K562 (cell line): ENCODE measurements around the gene CYBRD1. TPM values are rescaled to one million over a fixed set of nuclear protein-coding genes. Genes with fewer than 3 reads are reported as not detected.

Experiments used
- CCNT2 ChIP-seq: IDR thresholded peaks from 2 replicates; pipeline ENCODE4 v1.6.1; 2011; ENCODE audit warnings: borderline replicate concordance, low read depth, mild to moderate bottlenecking, moderate library complexity, mixed read lengths, low read length; ENCODE audit not compliant: insufficient read length; ENCODE audit errors: extremely low read depth
- CREM ChIP-seq: IDR thresholded peaks from 2 replicates; pipeline ENCODE4 v1.6.1; 2014; ENCODE audit warnings: antibody characterized with exemption, low read depth
- DDX20 ChIP-seq: fragments of 450-650 bp; IDR thresholded peaks from 2 replicates; pipeline ENCODE4 v1.6.1; 2016; ENCODE audit warnings: missing genetic modification characterization, low read depth, mild to moderate bottlenecking, missing compliant biosample characterization, moderate library complexity
- DPF2 ChIP-seq: fragments of 450-650 bp; IDR thresholded peaks from 2 replicates; pipeline ENCODE4 v1.6.1; 2016
- HSF4 ChIP-seq: fragments of 250-450 bp; sonication (Bioruptor Pico); IDR thresholded peaks from 2 replicates; pipeline ENCODE4 v2.1.2; 2022; ENCODE audit warnings: mild to moderate bottlenecking, moderate library complexity, borderline replicate concordance
- KDM2B ChIP-seq: fragments of 250-450 bp; sonication (Bioruptor Pico); IDR thresholded peaks from 2 replicates; pipeline ENCODE4 v1.8.0; 2021; ENCODE audit warnings: mild to moderate bottlenecking, moderate library complexity
- MBD2 ChIP-seq: sonication (generic); IDR thresholded peaks from 2 replicates; pipeline ENCODE4 v1.6.1; 2016; ENCODE audit warnings: low read depth, borderline replicate concordance
- NCOA1 ChIP-seq: fragments of 450-650 bp; IDR thresholded peaks from 2 replicates; pipeline ENCODE4 v1.6.1; 2016; ENCODE audit warnings: low read depth
- NCOR1 ChIP-seq: fragments of 450-650 bp; IDR thresholded peaks from 2 replicates; pipeline ENCODE4 v1.6.1; 2016; ENCODE audit warnings: mild to moderate bottlenecking, moderate library complexity
- NR4A1 ChIP-seq, 2 experiments: fragments of 250-450 bp in 1 of 2; fragments of 450-650 bp in 1 of 2; sonication (Bioruptor Pico) in 1 of 2; IDR thresholded peaks; 2 replicates each; pipeline versions ENCODE4 v1.4.0 to v1.6.1; 2016 to 2020; ENCODE audit warnings: mild to moderate bottlenecking in 2 of 2, missing compliant biosample characterization in 1 of 2, missing genetic modification characterization in 1 of 2, moderate library complexity in 1 of 2
- OTX1 ChIP-seq: fragments of 450-650 bp; formaldehyde crosslinking; IDR thresholded peaks from 2 replicates; pipeline ENCODE4 v1.4.0; 2022; ENCODE audit warnings: mild to moderate bottlenecking
- SRSF7 ChIP-seq: fragments of 200-400 bp; formaldehyde crosslinking; optimal IDR thresholded peaks from 2 replicates; pipeline ENCODE3; 2017; ENCODE audit warnings: mild to moderate bottlenecking, low read depth, low read length
- STAG1 ChIP-seq: sonication (generic); formaldehyde crosslinking; IDR thresholded peaks from 2 replicates; pipeline ENCODE4 v1.5.0; 2020; ENCODE audit warnings: missing genetic modification reagents, borderline replicate concordance
- TAF7 ChIP-seq: fragments of 450-650 bp; IDR thresholded peaks from 2 replicates; pipeline ENCODE4 v1.6.1; 2016; ENCODE audit warnings: missing genetic modification characterization, missing compliant biosample characterization
- U2AF2 ChIP-seq: fragments of 200-400 bp; formaldehyde crosslinking; optimal IDR thresholded peaks from 2 replicates; pipeline ENCODE3; 2017; ENCODE audit warnings: low read depth, mild to moderate bottlenecking, low read length
- ZNF12 ChIP-seq: sonication (generic); formaldehyde crosslinking; IDR thresholded peaks from 2 replicates; pipeline ENCODE4 v1.4.0; 2020; ENCODE audit warnings: mild to moderate bottlenecking, missing genetic modification reagents
- ZNF239 ChIP-seq: fragments of 250-450 bp; sonication (Bioruptor Pico); IDR thresholded peaks from 2 replicates; pipeline ENCODE4 v1.4.0; 2020; ENCODE audit warnings: mild to moderate bottlenecking
- ZNF584 ChIP-seq: fragments of 200-800 bp; sonication (Bioruptor generic); IDR thresholded peaks from 2 replicates; pipeline ENCODE4 v1.6.1; 2016; ENCODE audit warnings: low read depth, mild to moderate bottlenecking, missing genetic modification characterization, missing compliant biosample characterization
- ZNF586 ChIP-seq: fragments of 450-650 bp; formaldehyde crosslinking; conservative IDR thresholded peaks from 2 replicates; pipeline ENCODE4 v1.4.0; 2020; ENCODE audit warnings: mild to moderate bottlenecking, moderate library complexity
- ZNF76 ChIP-seq: fragments of 250-450 bp; sonication (Bioruptor Pico); IDR thresholded peaks from 2 replicates; pipeline ENCODE4 v1.4.0; 2020; ENCODE audit warnings: mild to moderate bottlenecking, moderate library complexity, borderline replicate concordance
- ZSCAN29 ChIP-seq: fragments of 450-650 bp; IDR thresholded peaks from 2 replicates; pipeline ENCODE4 v1.6.1; 2017
- polyA plus RNA-seq, 8 experiments: library from polyadenylated mRNA; depleted of rRNA in 4 of 8; stranded (reverse) in 5 of 8; unstranded in 3 of 8; fragments of >200 nt; fragmentation: Nextera tagmentation in 2 of 8; fragmentation: Illumina TruSeq in 1 of 8; extraction: Ambion mirVana in 2 of 8; extraction: Trizol in 1 of 8; gene quantifications; 2 replicates each; pipeline versions ENCODE4 v1.2.1 to v1.2.3, GENCODE V29; 2011 to 2014; ENCODE audit warnings: inconsistent platforms in 1 of 8, missing spikeins in 1 of 8
- total RNA-seq, 7 experiments: library from RNA; depleted of rRNA in 6 of 7; stranded (reverse); fragments of >200 nt in 6 of 7; fragmentation: Illumina TruSeq in 2 of 7; extraction: Trizol in 2 of 7; gene quantifications; 2 replicates each; pipeline versions ENCODE4 v1.2.1 to v1.2.3, GENCODE V29; 2011 to 2021; ENCODE audit warnings: low replicate concordance in 1 of 7
- TF ChIP-seq, protein P1 (sequence below): sonication (generic); formaldehyde crosslinking; IDR thresholded peaks from 2 replicates; pipeline ENCODE4 v1.5.0; 2020; ENCODE audit warnings: missing genetic modification reagents
- TF ChIP-seq, protein P2 (sequence below): fragments of 250-450 bp; sonication (Bioruptor Pico); IDR thresholded peaks from 2 replicates; pipeline ENCODE4 v1.9.0; 2021; ENCODE audit warnings: mild to moderate bottlenecking
- TF ChIP-seq, protein P3 (sequence below): fragments of 250-450 bp; sonication (Bioruptor Pico); IDR thresholded peaks from 2 replicates; pipeline ENCODE4 v1.8.0; 2022; ENCODE audit warnings: moderate library complexity, mild to moderate bottlenecking, inconsistent platforms
- TF ChIP-seq, protein P4 (sequence below): IDR thresholded peaks from 2 replicates; pipeline ENCODE4 v1.6.1; 2012; ENCODE audit warnings: low read depth, low read length, improper control_type of control experiment, borderline replicate concordance

CYBRD1 gene
- total and polyA plus RNA-seq, 9 of the 15 experiments (the other 6 are each of a cell fraction or from before 2014, with no cell fraction given), result 9.6 to 22.4 (median 15.6) TPM

DNA sequence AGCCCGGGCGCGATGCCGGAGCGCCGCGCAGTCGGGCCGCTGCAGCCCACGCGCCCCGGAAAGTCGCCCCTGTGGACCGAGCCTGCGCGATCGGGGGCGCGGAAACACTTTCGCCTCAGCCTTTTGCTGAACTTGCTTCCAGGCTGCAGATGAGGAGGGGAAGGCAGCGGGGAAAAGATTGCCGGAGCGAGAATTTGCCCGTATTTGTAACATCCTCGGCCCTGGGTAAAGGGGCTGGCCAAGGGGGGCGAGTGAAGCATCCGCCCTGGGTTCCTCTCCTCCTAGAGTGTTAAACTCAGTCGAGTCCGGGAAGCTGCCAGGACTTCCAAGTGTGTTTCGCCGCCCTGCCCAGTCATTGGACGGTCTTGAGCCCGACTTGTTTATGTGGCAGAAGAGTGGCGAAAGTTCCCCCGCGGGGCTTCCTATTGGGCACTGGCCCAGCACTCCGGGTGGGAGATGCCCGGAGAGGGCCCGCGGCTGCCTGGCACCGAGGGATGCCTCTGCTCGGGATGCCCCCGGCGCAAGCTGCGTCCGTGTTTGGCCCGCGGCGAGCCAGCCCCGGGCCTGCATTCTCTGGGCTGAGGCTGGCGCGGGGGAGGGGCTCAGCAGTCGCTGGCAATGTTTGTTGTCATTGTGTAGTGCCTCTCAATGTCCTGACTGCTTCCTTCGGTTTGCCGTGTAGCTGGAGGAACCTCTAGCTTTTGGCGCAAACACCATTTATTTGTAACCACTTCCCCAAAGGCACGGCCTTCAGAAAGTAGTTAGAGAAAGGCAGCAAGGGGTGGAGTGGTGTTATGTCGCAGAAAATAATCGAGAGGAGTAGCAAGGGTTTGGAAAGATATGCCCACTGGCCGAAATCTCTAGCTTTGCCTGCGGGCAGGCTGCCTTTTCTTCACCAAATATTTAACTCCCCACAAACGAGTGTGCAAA lies 1.1 kb downstream of the CYBRD1 start (continued):
- TF ChIP-seq ZSCAN29, result no peak
- TF ChIP-seq ZNF584 (CRISPR knock-in tag), result no peak
- no peak for TF ChIP-seq ZNF76
- no peak for TF ChIP-seq NCOA1
- no peak for TF ChIP-seq OTX1 (CRISPR knock-in tag)
- 0 out of 2 replicates have a peak, but pooled peaks have one; percentile 16 for TF ChIP-seq NR4A1 (CRISPR knock-in tag; IDR thresholded peaks at IDR 0.05)
- TF ChIP-seq NR4A1 (tag; IDR thresholded peaks at IDR 0.05), result 0 out of 2 replicates have a peak, but pooled peaks have one; percentile 18
- TF ChIP-seq CREM, result peak; percentile 53; the same call in 1 of the 2 replicates
- TF ChIP-seq U2AF2, result no peak
- TF ChIP-seq ZNF239 (CRISPR knock-in tag), result no peak
- peak; percentile 85; the same call in 1 of the 2 replicates for TF ChIP-seq KDM2B (CRISPR knock-in tag)
- TF ChIP-seq SRSF7, result no peak
- no peak for TF ChIP-seq TAF7 (tag)
- TF ChIP-seq, protein P1, sequence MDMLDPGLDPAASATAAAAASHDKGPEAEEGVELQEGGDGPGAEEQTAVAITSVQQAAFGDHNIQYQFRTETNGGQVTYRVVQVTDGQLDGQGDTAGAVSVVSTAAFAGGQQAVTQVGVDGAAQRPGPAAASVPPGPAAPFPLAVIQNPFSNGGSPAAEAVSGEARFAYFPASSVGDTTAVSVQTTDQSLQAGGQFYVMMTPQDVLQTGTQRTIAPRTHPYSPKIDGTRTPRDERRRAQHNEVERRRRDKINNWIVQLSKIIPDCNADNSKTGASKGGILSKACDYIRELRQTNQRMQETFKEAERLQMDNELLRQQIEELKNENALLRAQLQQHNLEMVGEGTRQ (CRISPR knock-in tag), result no peak
- TF ChIP-seq NCOR1, result no peak
- no peak for TF ChIP-seq ZNF586 (CRISPR knock-in tag)
- TF ChIP-seq DPF2, result 0 out of 2 replicates have a peak, but pooled peaks have one; percentile 5
- TF ChIP-seq, protein P2, sequence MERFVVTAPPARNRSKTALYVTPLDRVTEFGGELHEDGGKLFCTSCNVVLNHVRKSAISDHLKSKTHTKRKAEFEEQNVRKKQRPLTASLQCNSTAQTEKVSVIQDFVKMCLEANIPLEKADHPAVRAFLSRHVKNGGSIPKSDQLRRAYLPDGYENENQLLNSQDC, result no peak
- TF ChIP-seq DDX20 (tag), result no peak
- no peak for TF ChIP-seq CCNT2
- TF ChIP-seq, protein P3, sequence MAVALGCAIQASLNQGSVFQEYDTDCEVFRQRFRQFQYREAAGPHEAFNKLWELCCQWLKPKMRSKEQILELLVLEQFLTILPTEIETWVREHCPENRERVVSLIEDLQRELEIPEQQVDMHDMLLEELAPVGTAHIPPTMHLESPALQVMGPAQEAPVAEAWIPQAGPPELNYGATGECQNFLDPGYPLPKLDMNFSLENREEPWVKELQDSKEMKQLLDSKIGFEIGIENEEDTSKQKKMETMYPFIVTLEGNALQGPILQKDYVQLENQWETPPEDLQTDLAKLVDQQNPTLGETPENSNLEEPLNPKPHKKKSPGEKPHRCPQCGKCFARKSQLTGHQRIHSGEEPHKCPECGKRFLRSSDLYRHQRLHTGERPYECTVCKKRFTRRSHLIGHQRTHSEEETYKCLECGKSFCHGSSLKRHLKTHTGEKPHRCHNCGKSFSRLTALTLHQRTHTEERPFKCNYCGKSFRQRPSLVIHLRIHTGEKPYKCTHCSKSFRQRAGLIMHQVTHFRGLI (CRISPR knock-in tag), result no peak
- no peak for TF ChIP-seq STAG1 (CRISPR knock-in tag)
- peak; percentile 25; the same call in 1 of the 2 replicates for TF ChIP-seq MBD2
- TF ChIP-seq HSF4 (CRISPR knock-in tag), result no peak
- TF ChIP-seq, protein P4, sequence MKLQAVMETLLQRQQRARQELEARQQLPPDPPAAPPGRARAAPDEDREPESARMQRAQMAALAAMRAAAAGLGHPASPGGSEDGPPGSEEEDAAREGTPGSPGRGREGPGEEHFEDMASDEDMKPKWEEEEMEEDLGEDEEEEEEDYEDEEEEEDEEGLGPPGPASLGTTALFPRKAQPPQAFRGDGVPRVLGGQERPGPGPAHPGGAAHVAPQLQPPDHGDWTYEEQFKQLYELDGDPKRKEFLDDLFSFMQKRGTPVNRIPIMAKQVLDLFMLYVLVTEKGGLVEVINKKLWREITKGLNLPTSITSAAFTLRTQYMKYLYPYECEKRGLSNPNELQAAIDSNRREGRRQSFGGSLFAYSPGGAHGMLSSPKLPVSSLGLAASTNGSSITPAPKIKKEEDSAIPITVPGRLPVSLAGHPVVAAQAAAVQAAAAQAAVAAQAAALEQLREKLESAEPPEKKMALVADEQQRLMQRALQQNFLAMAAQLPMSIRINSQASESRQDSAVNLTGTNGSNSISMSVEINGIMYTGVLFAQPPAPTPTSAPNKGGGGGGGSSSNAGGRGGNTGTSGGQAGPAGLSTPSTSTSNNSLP, result no peak
- TF ChIP-seq ZNF12 (CRISPR knock-in tag), result no peak
